Nephron progenitor cell (in vitro differentiated cells): Measurements from ENCODE around the gene SHC1.

Experiments
- DNase-seq: peaks from one replicate; pipeline ENCODE4 v3.0.0; 2021
- H3K27ac Mint-ChIP-seq: 2 replicates; pipeline ENCODE4 v1.8.0; 2021; ENCODE audit warnings: mild to moderate bottlenecking, moderate library complexity, mixed read lengths
- H3K27me3 Mint-ChIP-seq: 2 replicates; pipeline ENCODE4 v1.8.0; 2021; ENCODE audit warnings: mild to moderate bottlenecking, low read depth, mixed read lengths; ENCODE audit not compliant: poor library complexity
- H3K36me3 Mint-ChIP-seq: 2 replicates; pipeline ENCODE4 v1.8.0; 2021; ENCODE audit warnings: low read depth, mixed read lengths
- H3K4me1 Mint-ChIP-seq: 2 replicates; pipeline ENCODE4 v1.8.0; 2021; ENCODE audit warnings: mixed read lengths
- H3K4me3 Mint-ChIP-seq: 2 replicates; pipeline ENCODE4 v1.8.0; 2021; ENCODE audit warnings: mild to moderate bottlenecking, moderate library complexity, mixed read lengths
- H3K9me3 Mint-ChIP-seq: 2 replicates; pipeline ENCODE4 v1.8.0; 2021; ENCODE audit warnings: mild to moderate bottlenecking, moderate library complexity, mixed read lengths
- TF ChIP-seq, protein P1 (sequence below): fragments of 200-600 bp; sonication (generic); IDR thresholded peaks from 2 replicates; pipeline ENCODE4 v1.5.0; 2021; ENCODE audit warnings: antibody characterized with exemption

The SHC1 gene

DNA sequence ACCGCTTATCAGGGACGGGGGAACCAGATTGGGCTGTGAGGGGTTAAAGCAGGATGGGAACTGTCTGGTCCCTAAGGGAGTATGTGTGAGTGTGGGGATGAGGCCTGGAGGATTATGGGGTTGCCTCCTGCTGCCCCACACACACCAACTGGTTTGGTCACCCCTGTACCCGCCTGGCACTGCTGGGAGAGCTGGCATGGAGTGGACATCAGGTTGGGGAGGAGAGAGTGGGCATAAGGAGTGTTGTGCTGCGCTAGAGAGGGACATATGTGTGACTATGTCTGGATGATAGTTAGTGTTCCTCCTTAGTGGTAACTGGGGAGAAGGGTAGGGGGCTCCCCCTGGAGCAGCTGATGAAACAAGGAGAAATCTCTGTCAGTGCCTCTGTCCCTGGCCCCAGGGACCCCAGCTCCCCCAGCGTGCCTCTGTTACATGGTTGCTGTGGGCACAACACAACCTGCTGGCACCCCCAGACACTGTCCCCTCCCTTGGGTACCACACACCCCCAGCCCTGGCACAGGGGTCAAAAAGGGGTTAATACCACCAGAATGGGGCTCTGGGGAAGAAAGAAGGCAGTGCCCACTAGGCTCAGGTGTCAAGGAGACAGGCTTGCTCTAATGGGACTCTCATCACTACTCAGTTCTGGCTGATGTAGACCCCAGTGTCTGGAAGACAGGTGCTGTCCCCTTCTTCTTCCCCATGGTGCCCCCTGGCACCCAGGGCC is 34.0 kb upstream of the SHC1 start:
- H3K36me3 Mint-ChIP-seq = no peaks in the 10 kb centered on the region
- H3K9me3 Mint-ChIP-seq = no peaks in the 10 kb centered on the region
- DNase-seq = no peak
- no peak overlapping the region for H3K27ac Mint-ChIP-seq
- H3K4me1 Mint-ChIP-seq = peaks cover 42% of the 10 kb centered on the region
- TF ChIP-seq, protein P1, sequence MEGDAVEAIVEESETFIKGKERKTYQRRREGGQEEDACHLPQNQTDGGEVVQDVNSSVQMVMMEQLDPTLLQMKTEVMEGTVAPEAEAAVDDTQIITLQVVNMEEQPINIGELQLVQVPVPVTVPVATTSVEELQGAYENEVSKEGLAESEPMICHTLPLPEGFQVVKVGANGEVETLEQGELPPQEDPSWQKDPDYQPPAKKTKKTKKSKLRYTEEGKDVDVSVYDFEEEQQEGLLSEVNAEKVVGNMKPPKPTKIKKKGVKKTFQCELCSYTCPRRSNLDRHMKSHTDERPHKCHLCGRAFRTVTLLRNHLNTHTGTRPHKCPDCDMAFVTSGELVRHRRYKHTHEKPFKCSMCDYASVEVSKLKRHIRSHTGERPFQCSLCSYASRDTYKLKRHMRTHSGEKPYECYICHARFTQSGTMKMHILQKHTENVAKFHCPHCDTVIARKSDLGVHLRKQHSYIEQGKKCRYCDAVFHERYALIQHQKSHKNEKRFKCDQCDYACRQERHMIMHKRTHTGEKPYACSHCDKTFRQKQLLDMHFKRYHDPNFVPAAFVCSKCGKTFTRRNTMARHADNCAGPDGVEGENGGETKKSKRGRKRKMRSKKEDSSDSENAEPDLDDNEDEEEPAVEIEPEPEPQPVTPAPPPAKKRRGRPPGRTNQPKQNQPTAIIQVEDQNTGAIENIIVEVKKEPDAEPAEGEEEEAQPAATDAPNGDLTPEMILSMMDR = no peak
- peak overlapping the region; percentile 80 for H3K4me3 Mint-ChIP-seq
- peaks cover 3% of the 10 kb centered on the region for H3K27me3 Mint-ChIP-seq

DNA sequence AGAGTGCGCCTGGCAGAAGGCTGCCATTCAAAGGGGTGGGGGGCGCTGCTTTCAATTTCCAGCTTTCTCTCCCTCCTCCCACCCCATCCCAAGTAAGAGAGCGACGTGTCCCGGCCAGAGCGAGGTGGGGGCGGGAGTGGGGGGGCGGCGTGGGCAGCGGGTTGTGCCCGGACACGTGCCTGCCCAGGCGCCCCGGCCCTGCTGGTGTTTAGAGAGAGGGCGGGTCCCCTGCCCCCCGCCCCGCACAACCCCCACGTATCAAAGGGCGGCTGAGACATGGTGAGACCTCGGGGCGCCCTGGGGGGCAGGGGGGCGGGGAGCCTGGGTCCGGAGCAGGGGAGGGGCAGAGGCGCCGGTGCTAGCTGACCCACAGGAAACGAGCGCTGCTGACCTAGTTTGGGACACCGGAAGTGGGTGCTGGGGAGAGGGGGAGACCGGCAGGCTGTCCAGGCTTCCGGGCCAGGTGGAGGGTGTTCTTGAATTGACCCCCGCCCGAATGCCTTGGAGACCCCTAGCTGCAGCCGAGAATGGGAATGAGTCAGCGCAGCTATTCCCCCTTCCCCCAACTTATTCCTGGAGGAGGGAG is 33.3 kb upstream of the SHC1 start:
- no peak overlapping the region for H3K27ac Mint-ChIP-seq
- no peaks in the 10 kb centered on the region for H3K36me3 Mint-ChIP-seq
- H3K4me3 Mint-ChIP-seq = peak overlapping the region; percentile 94
- H3K9me3 Mint-ChIP-seq = no peaks in the 10 kb centered on the region
- H3K27me3 Mint-ChIP-seq = peaks cover 1% of the 10 kb centered on the region
- peaks cover 39% of the 10 kb centered on the region for H3K4me1 Mint-ChIP-seq
- TF ChIP-seq, protein P1 = no peak
- peak; percentile 48 for DNase-seq

DNA sequence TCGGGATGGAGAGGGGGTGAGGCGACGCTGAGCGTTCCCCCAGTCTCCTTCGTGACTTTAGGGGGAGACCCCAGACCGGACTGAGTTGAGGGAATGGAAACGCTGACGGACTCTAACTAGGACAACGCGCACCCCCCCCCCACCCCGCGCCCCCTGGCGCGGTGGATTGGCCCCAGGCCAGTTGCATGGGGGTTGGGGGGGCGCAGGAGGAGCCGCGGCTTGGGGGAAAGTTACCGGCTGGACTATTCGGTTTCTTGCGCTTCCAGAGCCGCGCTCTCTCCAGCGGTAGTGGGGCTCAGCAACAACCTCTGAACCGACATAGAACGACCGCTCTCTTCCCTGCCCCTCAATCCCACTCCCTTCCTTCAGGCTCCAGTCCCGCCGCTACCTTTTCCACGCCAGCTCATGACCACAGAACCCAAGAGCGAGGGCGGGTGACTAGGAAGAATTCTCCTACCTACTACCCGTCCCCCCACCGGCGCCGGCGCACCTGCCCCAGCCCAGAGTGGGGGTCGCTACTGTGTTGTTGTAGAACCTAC is 32.7 kb upstream of the SHC1 start:
- H3K27ac Mint-ChIP-seq = peak overlapping the region; percentile 83
- TF ChIP-seq, protein P1 = no peak
- peaks cover 39% of the 10 kb centered on the region for H3K4me1 Mint-ChIP-seq
- no peaks in the 10 kb centered on the region for H3K9me3 Mint-ChIP-seq
- peak; percentile 59 for DNase-seq
- H3K4me3 Mint-ChIP-seq = peak overlapping the region; percentile 94
- no peaks in the 10 kb centered on the region for H3K27me3 Mint-ChIP-seq
- H3K36me3 Mint-ChIP-seq = no peaks in the 10 kb centered on the region

DNA sequence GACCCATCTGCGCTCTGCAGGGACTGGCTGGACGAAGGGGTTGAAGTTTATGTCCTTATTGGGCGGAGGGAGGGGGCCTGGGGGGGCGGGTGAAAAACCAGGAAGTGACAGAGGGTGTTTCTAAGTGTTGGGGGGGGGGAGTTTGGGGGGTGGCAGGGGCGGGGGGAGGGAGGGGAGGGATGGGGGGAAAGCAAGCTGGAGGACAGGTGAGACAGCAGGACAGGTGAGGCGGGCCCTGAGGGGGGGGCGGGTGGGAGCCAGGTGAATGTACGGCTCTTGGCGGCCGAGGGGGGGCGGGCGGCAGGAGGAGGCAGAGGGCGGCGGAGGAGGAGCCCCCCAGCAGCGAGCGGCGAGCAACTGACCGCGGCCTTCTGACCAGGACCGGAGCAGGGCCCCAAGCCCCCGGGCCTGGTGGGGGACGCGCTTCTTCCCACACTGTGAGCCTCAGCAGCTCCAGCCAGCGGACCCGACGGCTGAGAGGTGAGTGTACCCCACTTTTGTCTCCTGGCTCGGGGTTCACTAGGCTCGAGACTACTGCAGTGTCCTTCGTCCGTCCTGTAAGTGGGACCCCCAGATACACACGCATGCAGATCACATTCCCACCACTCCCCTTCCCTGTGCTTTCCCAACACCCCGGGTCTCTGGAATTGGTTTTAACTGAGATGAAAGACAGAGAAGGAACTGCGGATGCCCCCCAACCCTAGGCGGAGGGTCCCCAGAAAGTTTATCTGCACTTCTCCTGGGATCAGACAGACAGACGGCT is 32.1 kb upstream of the SHC1 start, which contains the start of gene ZBTB7B:
Gene ZBTB7B, plus strand, starts transcription at position 339 of the 763 bp plus-strand sequence. CDS start 11,859 bp downstream, outside the sequence.
- H3K36me3 Mint-ChIP-seq = no peaks in the 10 kb centered on the region
- H3K27ac Mint-ChIP-seq = peak within 1 kb of the TSS; percentile 83
- peaks cover 40% of the 10 kb centered on the region for H3K4me1 Mint-ChIP-seq
- DNase-seq = peak; percentile 43
- peak within 1 kb of the TSS; percentile 94 for H3K4me3 Mint-ChIP-seq
- TF ChIP-seq, protein P1 = no peak
- H3K27me3 Mint-ChIP-seq = peaks cover 2% of the 10 kb centered on the region
- H3K9me3 Mint-ChIP-seq = no peaks in the 10 kb centered on the region

DNA sequence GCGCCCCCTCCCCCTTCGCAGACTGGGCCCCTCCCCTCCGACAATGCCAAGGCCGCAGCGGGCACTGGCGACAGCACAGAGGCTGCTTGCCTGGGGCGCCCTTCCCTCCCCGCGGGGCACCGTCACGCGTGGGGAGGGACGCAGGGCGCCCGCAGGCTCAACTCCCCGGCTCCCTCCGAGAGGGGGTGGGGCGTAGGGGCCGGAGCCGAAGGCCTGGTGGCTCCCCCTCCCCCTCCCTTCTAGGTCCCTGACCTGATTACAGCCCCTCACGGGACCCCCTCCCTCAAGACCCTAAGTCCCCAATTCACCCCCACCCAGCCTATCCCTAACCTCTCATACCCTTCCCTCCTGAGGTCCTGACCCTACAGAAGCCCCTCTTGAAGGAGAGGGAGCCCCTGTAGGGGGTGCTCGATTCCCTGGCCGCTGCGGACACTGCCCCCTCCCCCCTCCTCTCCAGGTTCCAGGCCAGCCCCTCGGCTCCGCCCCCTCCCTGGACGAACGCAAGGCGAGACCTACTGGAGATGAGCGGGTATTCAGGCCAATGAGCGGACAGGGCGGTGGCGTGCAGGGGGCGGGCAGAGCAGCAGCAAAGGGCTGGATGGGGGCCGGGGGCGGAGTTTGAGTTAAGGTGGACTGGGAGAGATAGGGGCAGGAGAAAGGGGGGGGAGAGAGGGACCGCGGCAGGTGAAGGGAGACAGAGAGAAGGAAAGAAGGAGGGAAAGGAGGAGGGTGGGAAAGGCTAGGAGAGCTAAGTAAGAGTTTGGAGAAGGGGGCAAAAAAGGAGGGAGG is 31.3 kb upstream of the SHC1 start:
- TF ChIP-seq, protein P1 = no peak
- peak; percentile 100 for DNase-seq
- peak overlapping the region; percentile 87 for H3K4me3 Mint-ChIP-seq
- no peaks in the 10 kb centered on the region for H3K36me3 Mint-ChIP-seq
- peaks cover 4% of the 10 kb centered on the region for H3K27me3 Mint-ChIP-seq
- H3K27ac Mint-ChIP-seq = no peak overlapping the region
- no peaks in the 10 kb centered on the region for H3K9me3 Mint-ChIP-seq
- peaks cover 43% of the 10 kb centered on the region for H3K4me1 Mint-ChIP-seq
